Measurements from ENCODE around the gene STK33. TPM values are rescaled to one million over a fixed set of nuclear protein-coding genes. Genes with fewer than 3 reads are reported as not detected.

The STK33 gene
- total RNA-seq, 1 experiment from 2014 or later: 19.5 TPM

GRCh38 chr11:8442301-8442700 is 151.7 kb downstream of the STK33 start:
- Histone ChIP-seq H3K14ac (ENCODE audit: insufficient read depth, low read length) (no peak overlapping the region), H2BK20ac (ENCODE audit: low read depth, low read length, poor library complexity, severe bottlenecking) (no peak overlapping the region), H4K91ac (ENCODE audit: insufficient read length, low read depth, low read length) (no peak overlapping the region), H2BK120ac (ENCODE audit: low read depth, low read length, poor library complexity, severe bottlenecking) (no peak overlapping the region), H3K79me2 (ENCODE audit: insufficient read depth, low read length) (no peaks in the 10 kb centered on the region), H2AFZ (ENCODE audit: low read length) (no peak overlapping the region), H4K5ac (ENCODE audit: insufficient read length, low read depth, low read length) (no peak overlapping the region), H3K4me2 (ENCODE audit: insufficient read depth, insufficient read length, low read length) (no peak overlapping the region), H2BK15ac (ENCODE audit: low read depth, low read length) (no peak overlapping the region), H3K27me3 (ENCODE audit: insufficient read depth, low read length) (no peaks in the 10 kb centered on the region), H3T11ph (ENCODE audit: low read length) (no peak overlapping the region), H2AK5ac (ENCODE audit: insufficient read length, low read length) (no peak overlapping the region), H3K9ac (ENCODE audit: extremely low read depth, insufficient read length, low read length) (no peak overlapping the region), H3K4ac (ENCODE audit: low read depth, low read length) (no peak overlapping the region), H4K20me1 (ENCODE audit: control insufficient read depth, insufficient read depth, insufficient read length) (no peaks in the 10 kb centered on the region), H3K18ac (ENCODE audit: insufficient read length, low read depth, low read length) (no peak overlapping the region), H3K9me3 (ENCODE audit: control insufficient read depth, low read depth, low read length) (no peaks in the 10 kb centered on the region), H3K23ac (ENCODE audit: insufficient read length, low read depth, low read length) (no peak overlapping the region), H3K27ac (ENCODE audit: insufficient read length, low read depth, low read length) (no peak overlapping the region), H2BK12ac (ENCODE audit: insufficient read length, low read depth, low read length) (no peak overlapping the region), H4K8ac (replicated peaks; ENCODE audit: insufficient read length, low read depth, low read length) (no peak overlapping the region), H3K79me1 (ENCODE audit: insufficient read depth, low read depth, low read length, poor library complexity, severe bottlenecking) (no peaks in the 10 kb centered on the region), H2BK5ac (ENCODE audit: insufficient read length, low read length) (no peak overlapping the region), H3K56ac (ENCODE audit: insufficient read length, low read depth, low read length) (no peak overlapping the region), H3K23me2 (ENCODE audit: insufficient read length, low read depth, low read length, poor library complexity, severe bottlenecking) (no peaks in the 10 kb centered on the region), H3K4me1 (ENCODE audit: insufficient read depth, low read length) (no peaks in the 10 kb centered on the region)
- Mint-ChIP-seq H3K36me3 (ENCODE audit: insufficient read depth in 1 of 3, low read depth in 3 of 3) (no peaks in the 10 kb centered on the region; a peak in 1 of 7 replicates), H3K4me1 (peaks cover 5 to 10% of the 10 kb centered on the region in 2 experiments), H3K9me3 (no peaks in the 10 kb centered on the region), H3K27ac (peak overlapping the region; percentile 25 to 59 (median 34); a peak in 4 of 7 replicates), H3K27me3 (ENCODE audit: low read depth) (no peaks in the 10 kb centered on the region), H3K4me3 (no peak overlapping the region)
- DNase-seq: peak; percentile 39
- WGBS (ENCODE audit: extremely low coverage, insufficient read length, low lambda C conversion rate): no CpG with 5 or more reads among the region's 4 CpGs
- no peak for TF ChIP-seq CTCF (conservative IDR thresholded peaks at IDR 0.05)

Data from H9 (cell line).